ENCODE data around the gene UBE2I. TPM values are rescaled to one million over a fixed set of nuclear protein-coding genes. Genes with fewer than 3 reads are reported as not detected.

UBE2I gene
- total and polyA plus RNA-seq, 4 donors: 19.4 to 23.9 (median 22.5) TPM

DNA sequence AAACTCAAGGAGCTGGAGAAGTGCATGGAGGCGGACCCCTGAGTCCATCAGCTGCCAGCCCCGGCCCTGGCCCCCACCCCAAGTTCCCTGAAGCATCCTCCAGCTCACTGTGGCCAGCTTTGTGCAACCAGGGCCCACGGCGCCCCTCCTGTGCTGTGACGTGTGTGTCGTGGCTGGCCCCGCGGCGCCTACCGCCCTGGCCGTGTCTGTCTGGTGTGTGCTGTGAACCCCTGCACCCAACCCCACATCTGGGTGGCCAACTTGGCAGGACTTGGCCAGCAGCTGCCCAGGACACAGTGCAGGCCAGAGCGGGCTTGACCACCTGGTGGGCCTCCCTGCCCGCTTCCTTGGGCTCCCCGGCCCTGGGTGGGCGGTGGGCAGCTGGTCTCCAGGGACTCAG is 39.0 kb downstream of the UBE2I start:
- H3K9me3 ChIP-seq (ENCODE audit: control insufficient read depth in 4 of 4, low read length in 3 of 4): no peaks in the 10 kb centered on the region
- 97% methylated on average over 15 of the region's 15 CpGs for WGBS
- H3K27ac ChIP-seq (ENCODE audit: low read depth in 1 of 2, low read length in 2 of 2): no peak overlapping the region
- H3K9ac ChIP-seq (ENCODE audit: low read depth in 1 of 2, low read length in 2 of 2): no peak overlapping the region
- TF ChIP-seq, protein P1, sequence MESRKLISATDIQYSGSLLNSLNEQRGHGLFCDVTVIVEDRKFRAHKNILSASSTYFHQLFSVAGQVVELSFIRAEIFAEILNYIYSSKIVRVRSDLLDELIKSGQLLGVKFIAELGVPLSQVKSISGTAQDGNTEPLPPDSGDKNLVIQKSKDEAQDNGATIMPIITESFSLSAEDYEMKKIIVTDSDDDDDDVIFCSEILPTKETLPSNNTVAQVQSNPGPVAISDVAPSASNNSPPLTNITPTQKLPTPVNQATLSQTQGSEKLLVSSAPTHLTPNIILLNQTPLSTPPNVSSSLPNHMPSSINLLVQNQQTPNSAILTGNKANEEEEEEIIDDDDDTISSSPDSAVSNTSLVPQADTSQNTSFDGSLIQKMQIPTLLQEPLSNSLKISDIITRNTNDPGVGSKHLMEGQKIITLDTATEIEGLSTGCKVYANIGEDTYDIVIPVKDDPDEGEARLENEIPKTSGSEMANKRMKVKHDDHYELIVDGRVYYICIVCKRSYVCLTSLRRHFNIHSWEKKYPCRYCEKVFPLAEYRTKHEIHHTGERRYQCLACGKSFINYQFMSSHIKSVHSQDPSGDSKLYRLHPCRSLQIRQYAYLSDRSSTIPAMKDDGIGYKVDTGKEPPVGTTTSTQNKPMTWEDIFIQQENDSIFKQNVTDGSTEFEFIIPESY (IDR thresholded peaks at IDR 0.05): no peak
- no peak for TF ChIP-seq SP1 (IDR thresholded peaks at IDR 0.05)
- no peak for TF ChIP-seq HNF4A (conservative IDR thresholded peaks at IDR 0.05)
- no peak for TF ChIP-seq EGR1 (IDR thresholded peaks at IDR 0.05; ENCODE audit: low read depth in 2 of 2)
- no peak for TF ChIP-seq ATF3 (IDR thresholded peaks at IDR 0.05)
- TF ChIP-seq, protein P2, sequence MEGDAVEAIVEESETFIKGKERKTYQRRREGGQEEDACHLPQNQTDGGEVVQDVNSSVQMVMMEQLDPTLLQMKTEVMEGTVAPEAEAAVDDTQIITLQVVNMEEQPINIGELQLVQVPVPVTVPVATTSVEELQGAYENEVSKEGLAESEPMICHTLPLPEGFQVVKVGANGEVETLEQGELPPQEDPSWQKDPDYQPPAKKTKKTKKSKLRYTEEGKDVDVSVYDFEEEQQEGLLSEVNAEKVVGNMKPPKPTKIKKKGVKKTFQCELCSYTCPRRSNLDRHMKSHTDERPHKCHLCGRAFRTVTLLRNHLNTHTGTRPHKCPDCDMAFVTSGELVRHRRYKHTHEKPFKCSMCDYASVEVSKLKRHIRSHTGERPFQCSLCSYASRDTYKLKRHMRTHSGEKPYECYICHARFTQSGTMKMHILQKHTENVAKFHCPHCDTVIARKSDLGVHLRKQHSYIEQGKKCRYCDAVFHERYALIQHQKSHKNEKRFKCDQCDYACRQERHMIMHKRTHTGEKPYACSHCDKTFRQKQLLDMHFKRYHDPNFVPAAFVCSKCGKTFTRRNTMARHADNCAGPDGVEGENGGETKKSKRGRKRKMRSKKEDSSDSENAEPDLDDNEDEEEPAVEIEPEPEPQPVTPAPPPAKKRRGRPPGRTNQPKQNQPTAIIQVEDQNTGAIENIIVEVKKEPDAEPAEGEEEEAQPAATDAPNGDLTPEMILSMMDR (IDR thresholded peaks at IDR 0.05; ENCODE audit: low read depth, low read length, missing input control): no peak
- TF ChIP-seq RXRA (IDR thresholded peaks at IDR 0.05): no peak
- no peak for TF ChIP-seq HNF4G (IDR thresholded peaks at IDR 0.05)
- no peak for TF ChIP-seq YY1 (IDR thresholded peaks at IDR 0.05)
- TF ChIP-seq GABPA (IDR thresholded peaks at IDR 0.05 in 1 of 2, conservative IDR thresholded peaks at IDR 0.05 in 1 of 2): no peak
- no peak for TF ChIP-seq TAF1 (conservative IDR thresholded peaks at IDR 0.05)
- no peak for TF ChIP-seq FOXA1 (IDR thresholded peaks at IDR 0.05)
- TF ChIP-seq RAD21 (IDR thresholded peaks at IDR 0.05): no peak
- TF ChIP-seq NR2F2 (IDR thresholded peaks at IDR 0.05): no peak
- no peak for TF ChIP-seq FOXA2 (IDR thresholded peaks at IDR 0.05)
- TF ChIP-seq, protein P3, sequence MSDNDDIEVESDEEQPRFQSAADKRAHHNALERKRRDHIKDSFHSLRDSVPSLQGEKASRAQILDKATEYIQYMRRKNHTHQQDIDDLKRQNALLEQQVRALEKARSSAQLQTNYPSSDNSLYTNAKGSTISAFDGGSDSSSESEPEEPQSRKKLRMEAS (IDR thresholded peaks at IDR 0.05): no peak
- TF ChIP-seq JUND (IDR thresholded peaks at IDR 0.05): no peak
- TF ChIP-seq REST (IDR thresholded peaks at IDR 0.05): no peak
- no peaks in the 10 kb centered on the region for H3K27me3 ChIP-seq (ENCODE audit: control insufficient read depth in 4 of 4, insufficient read depth in 4 of 4, low read length in 3 of 4)
- no peak overlapping the region for H3K4me3 ChIP-seq (ENCODE audit: low read depth in 1 of 3, low read length in 3 of 3)
- peaks cover 3 to 14% (median 6%) of the 10 kb centered on the region in 4 donors for H3K36me3 ChIP-seq (ENCODE audit: control insufficient read depth in 4 of 4, insufficient read depth in 3 of 4, low read depth in 1 of 4, low read length in 3 of 4)
- peaks cover 8 to 43% (median 33%) of the 10 kb centered on the region in 4 donors for H3K4me1 ChIP-seq (ENCODE audit: control insufficient read depth in 4 of 4, insufficient read depth in 4 of 4, low read length in 3 of 4)
- DNase-seq (ENCODE audit: low spot score): no peak
